NT2/D1 (cell line): Measurements from ENCODE around the gene HEBP1.

Experiments used
- DNase-seq: peaks from one replicate; pipeline ENCODE4 v3.0.0-alpha.2; 2011; ENCODE audit warnings: low read depth, low spot score
- H3K27me3 ChIP-seq: 2 replicates; pipeline ENCODE4 v1.6.0; 2011; ENCODE audit warnings: mild to moderate bottlenecking; ENCODE audit not compliant: insufficient read length, insufficient read depth
- H3K36me3 ChIP-seq: 2 replicates; pipeline ENCODE4 v1.6.1; 2011; ENCODE audit warnings: mild to moderate bottlenecking, low read length, mixed read lengths; ENCODE audit not compliant: insufficient read depth, insufficient read length
- H3K4me1 ChIP-seq: 2 replicates; pipeline ENCODE4 v1.5.1; 2011; ENCODE audit not compliant: insufficient read depth, insufficient read length
- H3K4me3 ChIP-seq: 2 replicates; pipeline ENCODE4 v1.5.1; 2011; ENCODE audit warnings: low read depth; ENCODE audit not compliant: insufficient read length
- H3K9ac ChIP-seq: 2 replicates; pipeline ENCODE4 v1.6.0; 2011; ENCODE audit warnings: low read depth; ENCODE audit not compliant: insufficient read length
- H3K9me3 ChIP-seq: 2 replicates; pipeline ENCODE4 v1.5.1; 2011; ENCODE audit warnings: mild to moderate bottlenecking, low read length; ENCODE audit not compliant: insufficient read depth
- SUZ12 ChIP-seq: IDR thresholded peaks from 2 replicates; pipeline ENCODE4 v1.6.1; 2011; ENCODE audit not compliant: insufficient read length, insufficient read depth; ENCODE audit errors: extremely low read depth
- YY1 ChIP-seq: IDR thresholded peaks from 2 replicates; pipeline ENCODE4 v1.6.1; 2011; ENCODE audit not compliant: insufficient read length, insufficient read depth
- ZNF274 ChIP-seq: IDR thresholded peaks from 2 replicates; pipeline ENCODE4 v1.6.1; 2011; ENCODE audit warnings: mild to moderate bottlenecking, low read depth, low read length

Gene HEBP1

DNA sequence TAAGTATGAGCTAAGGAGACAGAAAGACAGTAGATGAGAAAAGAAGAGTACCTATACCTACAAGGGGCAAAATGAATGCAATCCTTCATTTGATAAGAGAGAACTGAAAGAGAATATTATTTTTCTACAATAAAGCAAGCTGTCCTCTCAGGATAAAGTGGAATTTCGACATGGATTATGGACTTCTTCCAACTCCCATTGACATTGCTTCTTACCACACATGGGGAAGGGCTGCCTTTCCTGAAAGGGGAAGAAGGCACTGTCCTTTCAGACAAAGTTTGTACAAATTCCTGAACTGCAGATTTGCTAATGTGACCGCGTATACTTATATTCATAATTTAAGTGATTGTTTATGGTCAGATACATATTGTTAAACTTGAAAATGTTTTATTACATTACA lies 4.3 kb upstream of the HEBP1 start:
- Histone ChIP-seq H3K4me1 (no peaks in the 10 kb centered on the region), H3K36me3 (no peaks in the 10 kb centered on the region), H3K27me3 (peaks cover 22% of the 10 kb centered on the region), H3K9me3 (no peaks in the 10 kb centered on the region), H3K4me3 (no peak overlapping the region), H3K9ac (no peak overlapping the region)
- no peak for DNase-seq
- TF ChIP-seq ZNF274 (no peak), SUZ12 (no peak), YY1 (no peak)

DNA sequence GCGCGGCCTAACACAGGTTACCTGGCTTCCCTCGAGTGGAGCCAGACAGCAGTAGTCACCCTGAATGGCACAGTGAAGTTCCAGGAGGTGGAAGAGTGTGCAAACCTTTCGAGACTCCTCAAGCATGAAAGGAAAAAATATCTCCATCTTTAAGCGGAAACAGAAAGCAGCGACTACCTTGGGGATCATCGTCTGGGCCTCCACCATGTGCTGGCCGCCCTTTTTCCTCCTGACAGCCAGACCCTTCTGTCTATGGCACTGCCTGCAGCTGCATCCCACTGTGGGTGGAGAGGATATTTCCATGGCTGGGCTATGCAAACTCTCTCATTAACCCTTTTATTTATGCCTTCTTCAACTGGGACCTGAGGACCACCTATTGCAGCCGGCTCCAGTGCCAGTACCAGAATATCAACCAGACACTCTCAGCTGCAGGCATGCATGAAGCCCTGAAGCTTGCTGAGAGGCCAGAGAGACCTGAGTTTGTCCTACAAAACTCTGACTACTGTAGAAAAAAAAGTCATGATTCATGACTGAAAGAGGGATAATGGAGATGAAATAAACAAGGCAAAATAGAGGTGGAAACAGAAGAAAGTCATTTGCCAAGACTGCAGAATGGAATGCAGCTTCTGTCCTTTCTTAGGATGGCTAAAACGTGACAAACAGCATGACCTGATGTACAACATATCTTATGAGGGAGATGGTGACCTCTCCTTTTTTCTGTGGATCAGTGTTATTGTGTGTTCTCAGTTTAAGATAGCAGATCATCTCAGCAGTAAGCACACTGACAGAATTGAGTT lies 2.4 kb upstream of the HEBP1 start:
- H3K9ac ChIP-seq = no peak overlapping the region
- peaks cover 22% of the 10 kb centered on the region for H3K27me3 ChIP-seq
- H3K36me3 ChIP-seq = peaks cover 4% of the 10 kb centered on the region
- H3K4me1 ChIP-seq = no peaks in the 10 kb centered on the region
- no peak for DNase-seq
- H3K9me3 ChIP-seq = no peaks in the 10 kb centered on the region
- TF ChIP-seq ZNF274 (no peak), SUZ12 (no peak), YY1 (no peak)
- no peak overlapping the region for H3K4me3 ChIP-seq

DNA sequence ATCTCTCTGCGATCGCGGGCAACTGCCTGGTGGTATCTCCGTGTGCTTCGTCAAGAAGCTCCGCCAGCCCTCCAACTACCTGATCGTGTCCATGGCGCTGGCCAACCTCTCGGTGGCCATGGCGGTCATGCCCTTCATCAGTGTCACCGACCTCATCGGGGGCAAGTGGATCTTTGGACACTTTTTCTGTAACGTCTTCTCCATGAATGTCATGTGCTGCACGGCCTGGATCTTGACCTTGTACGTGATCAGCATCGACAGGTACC lies 1.6 kb upstream of the HEBP1 start:
- peak overlapping the region; percentile 65 for H3K9ac ChIP-seq

DNA sequence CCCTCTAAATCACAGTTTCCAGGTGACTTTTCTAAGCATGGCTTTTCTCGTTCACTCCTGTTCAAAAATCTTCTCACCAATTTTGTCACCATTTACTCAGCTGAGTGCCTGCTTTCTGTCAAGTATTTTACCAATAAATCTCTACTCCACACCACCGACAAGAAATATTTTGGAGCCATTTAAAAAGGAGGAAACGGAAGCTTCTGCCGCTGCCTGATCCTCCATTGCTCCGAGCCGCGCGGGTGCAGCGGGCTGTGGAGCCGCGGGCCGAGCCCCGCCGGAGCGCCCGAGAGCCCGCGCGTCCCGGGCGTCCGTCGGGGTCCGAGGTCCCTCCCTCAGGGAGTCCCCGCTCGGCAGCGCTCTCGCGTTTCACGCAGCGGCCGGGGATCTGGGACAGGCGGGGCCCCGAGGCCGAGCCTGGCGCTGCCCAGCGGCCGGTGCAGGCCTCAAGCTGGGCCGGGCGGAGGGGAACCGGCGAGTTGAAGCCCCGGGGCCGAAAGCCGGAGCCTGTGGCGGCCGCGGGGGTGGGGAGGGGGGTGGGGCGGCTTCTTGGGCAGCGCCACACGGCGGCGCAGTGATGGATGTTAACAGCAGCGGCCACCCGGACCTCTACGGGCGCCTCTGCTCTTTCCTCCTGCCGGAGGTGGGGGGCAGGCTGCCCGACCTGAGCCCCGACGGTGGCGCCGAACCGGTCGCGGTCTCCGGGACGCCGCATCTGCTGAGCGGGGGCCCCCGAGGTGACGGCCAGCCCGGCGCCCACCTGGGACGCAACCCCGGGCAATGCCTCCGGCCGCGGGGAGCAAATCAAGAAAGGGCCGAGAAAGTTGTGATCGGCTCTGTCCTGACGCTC lies 1.1 kb upstream of the HEBP1 start:
- Histone ChIP-seq H3K4me1 (no peaks in the 10 kb centered on the region), H3K9me3 (no peaks in the 10 kb centered on the region), H3K4me3 (peak overlapping the region; percentile 67), H3K27me3 (peaks cover 22% of the 10 kb centered on the region), H3K36me3 (peaks cover 12% of the 10 kb centered on the region), H3K9ac (peak overlapping the region; percentile 88)
- peak; percentile 73 for DNase-seq
- TF ChIP-seq ZNF274 = no peak
- TF ChIP-seq SUZ12 = no peak
- no peak for TF ChIP-seq YY1

More for the DNA sequence above, 1.6 kb upstream of the HEBP1 start:
- H3K36me3 ChIP-seq = peaks cover 10% of the 10 kb centered on the region
- no peak for DNase-seq
- no peaks in the 10 kb centered on the region for H3K9me3 ChIP-seq
- no peak for TF ChIP-seq YY1
- no peak for TF ChIP-seq ZNF274
- TF ChIP-seq SUZ12 = peak; percentile 17
- H3K4me1 ChIP-seq = no peaks in the 10 kb centered on the region
- peaks cover 22% of the 10 kb centered on the region for H3K27me3 ChIP-seq
- peak overlapping the region; percentile 47 for H3K4me3 ChIP-seq

DNA sequence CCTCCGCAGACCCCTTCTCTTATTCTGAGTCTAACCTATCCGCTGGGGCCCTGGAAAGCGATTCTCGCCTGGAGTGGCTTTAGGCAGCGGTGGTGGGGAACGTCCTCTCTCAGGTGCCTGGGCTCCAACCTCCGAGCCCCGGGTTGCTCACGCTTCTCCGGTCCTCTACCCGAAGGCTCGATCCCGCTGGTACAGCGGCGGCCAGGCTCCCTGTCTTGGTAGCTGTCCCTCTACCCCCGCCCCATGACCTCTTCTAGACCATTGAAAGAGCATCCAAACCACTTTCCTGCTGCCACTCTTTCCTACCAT lies 505 bp upstream of the HEBP1 start:
- H3K27me3 ChIP-seq = peaks cover 22% of the 10 kb centered on the region
- peak overlapping the region; percentile 88 for H3K9ac ChIP-seq
- peak overlapping the region; percentile 67 for H3K4me3 ChIP-seq
- no peaks in the 10 kb centered on the region for H3K4me1 ChIP-seq
- peaks cover 12% of the 10 kb centered on the region for H3K36me3 ChIP-seq
- TF ChIP-seq SUZ12 (no peak), ZNF274 (no peak), YY1 (no peak)
- DNase-seq = peak; percentile 65
- H3K9me3 ChIP-seq = no peaks in the 10 kb centered on the region

DNA sequence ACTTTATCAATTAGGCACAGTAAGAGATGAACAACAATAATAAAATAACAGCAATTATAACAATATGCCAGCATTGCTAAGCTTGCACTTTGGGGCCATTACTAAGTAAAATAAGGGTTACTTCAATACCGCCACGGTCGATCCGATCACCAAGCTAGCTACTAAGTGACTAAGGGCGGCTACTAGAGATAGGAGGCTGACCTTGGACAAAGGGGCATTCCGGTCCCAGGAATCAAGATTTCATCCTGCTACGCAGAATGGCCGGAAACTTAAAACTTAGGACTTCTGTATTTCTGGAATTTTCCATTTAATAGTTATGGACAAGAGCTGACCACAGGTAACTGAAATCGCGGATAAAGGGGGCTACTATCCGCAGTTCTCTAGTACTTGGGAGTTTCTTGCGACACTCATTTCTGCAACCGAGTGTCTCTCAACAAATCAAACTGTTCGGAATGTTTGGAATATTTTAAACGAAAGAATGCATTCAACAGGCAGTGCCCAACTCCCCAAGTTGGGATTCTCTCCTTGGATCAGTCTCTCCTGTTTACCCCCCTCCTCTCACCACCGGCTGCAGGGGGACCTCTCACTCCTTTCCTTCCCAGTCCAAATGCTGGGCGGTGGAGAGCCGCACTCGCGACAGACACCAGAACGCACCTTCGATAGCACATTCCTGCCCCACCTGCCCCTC lies 650 bp downstream of the HEBP1 start:
- H3K4me3 ChIP-seq = peak overlapping the region; percentile 86
- H3K36me3 ChIP-seq = peaks cover 12% of the 10 kb centered on the region
- no peak for TF ChIP-seq ZNF274
- no peak for TF ChIP-seq SUZ12
- TF ChIP-seq YY1 = no peak
- H3K27me3 ChIP-seq = peaks cover 22% of the 10 kb centered on the region
- no peaks in the 10 kb centered on the region for H3K9me3 ChIP-seq
- H3K9ac ChIP-seq = peak overlapping the region; percentile 92
- DNase-seq = peak; percentile 72
- no peaks in the 10 kb centered on the region for H3K4me1 ChIP-seq

DNA sequence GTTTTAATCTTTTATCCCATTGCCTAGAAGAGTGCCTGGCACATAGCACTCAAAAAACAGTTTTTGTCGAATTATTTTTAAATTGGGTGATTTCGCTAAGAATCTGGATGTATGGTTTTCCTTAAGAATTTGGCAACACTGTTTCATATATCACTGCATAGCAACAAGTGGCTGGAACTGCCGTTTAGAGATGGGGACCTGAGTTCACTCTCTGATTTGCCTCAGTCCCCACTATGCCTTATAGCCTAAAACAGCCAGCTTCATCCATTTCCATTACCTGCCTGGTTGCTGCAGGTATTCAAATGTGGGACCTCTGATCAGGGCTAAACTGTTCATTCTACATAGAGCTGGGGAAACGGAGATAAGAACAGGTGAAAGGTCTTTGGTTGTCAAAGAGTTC lies 1.8 kb downstream of the HEBP1 start:
- no peak overlapping the region for H3K4me3 ChIP-seq
- peaks cover 12% of the 10 kb centered on the region for H3K36me3 ChIP-seq
- H3K9me3 ChIP-seq = no peaks in the 10 kb centered on the region
- DNase-seq = no peak
- no peaks in the 10 kb centered on the region for H3K4me1 ChIP-seq
- no peak overlapping the region for H3K9ac ChIP-seq
- TF ChIP-seq YY1 = no peak
- no peak for TF ChIP-seq SUZ12
- TF ChIP-seq ZNF274 = no peak
- H3K27me3 ChIP-seq = peaks cover 19% of the 10 kb centered on the region
